Choroid plexus epithelial cell (primary cell): ENCODE results near the gene FERMT2.

Experiments used
- DNase-seq: peaks from one replicate; pipeline ENCODE4 v3.0.0-alpha.2; 2010; ENCODE audit warnings: low read depth
- H3K4me3 ChIP-seq: 2 replicates; pipeline ENCODE4 v1.5.1; 2011; ENCODE audit warnings: low read depth, mild to moderate bottlenecking, control low read depth, low read length, moderate library complexity
- TF ChIP-seq, protein P1 (sequence below): conservative IDR thresholded peaks from 2 replicates; pipeline ENCODE4 v1.5.1; 2011; ENCODE audit warnings: low read depth, mild to moderate bottlenecking, control low read depth, inconsistent platforms, low read length, moderate library complexity

The FERMT2 gene

DNA sequence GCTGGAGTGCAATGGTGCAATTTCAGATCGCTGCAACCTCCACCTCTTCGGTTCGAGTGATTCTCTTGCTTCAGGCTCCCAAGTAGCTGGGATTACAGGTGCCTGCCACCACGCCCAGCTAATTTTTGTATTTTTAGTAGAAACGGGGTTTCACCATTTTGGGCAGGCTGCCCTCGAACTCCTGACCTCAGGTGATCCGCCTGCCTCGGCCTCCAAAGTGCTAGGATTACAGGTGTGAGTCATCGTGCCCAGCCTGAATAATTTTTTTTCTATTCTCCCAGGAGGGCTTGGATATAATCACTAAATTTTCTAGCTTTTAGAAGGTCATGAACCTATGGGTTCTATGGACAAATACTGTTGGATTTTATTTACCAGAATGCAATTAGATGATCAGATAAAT lies 114.8 kb downstream of the FERMT2 start:
- DNase-seq: no peak

DNA sequence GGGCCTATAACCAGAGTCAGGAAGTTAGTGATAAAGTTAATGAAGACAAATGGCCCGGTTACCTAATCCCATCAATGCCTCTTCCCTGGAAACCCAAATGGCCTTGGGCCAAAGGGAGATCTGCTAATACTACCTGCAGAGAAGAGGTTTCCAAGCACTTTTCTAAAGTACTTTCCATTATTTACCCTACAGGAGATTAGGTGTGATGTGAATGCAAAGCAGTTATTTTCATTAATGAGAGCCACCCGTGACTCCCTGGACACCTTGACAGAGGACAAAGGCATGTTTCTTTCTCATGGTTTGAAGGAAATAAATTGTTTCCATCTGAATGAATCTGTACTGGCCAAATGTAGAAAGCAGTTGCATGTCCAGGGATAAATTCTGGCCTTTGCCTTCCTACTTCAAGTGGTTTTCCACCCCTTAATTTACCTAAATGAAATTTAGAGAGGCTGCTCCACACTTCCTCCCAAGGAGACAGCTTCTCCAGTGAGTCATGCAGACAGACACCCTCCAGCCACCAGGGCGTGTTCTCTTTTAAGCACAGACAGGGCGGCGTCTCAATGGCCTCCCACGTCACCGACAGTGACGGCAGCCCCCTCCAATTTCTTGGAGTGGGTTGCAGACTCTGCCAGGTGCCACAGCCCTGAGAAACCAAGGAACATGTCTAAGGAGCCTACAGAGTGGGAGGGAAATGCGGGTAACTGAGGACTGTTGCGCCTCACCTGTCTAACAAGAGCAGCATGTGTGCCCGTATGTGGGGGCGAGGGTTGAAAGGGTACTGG lies 115.5 kb downstream of the FERMT2 start:
- no peak overlapping the region for H3K4me3 ChIP-seq
- TF ChIP-seq, protein P1, sequence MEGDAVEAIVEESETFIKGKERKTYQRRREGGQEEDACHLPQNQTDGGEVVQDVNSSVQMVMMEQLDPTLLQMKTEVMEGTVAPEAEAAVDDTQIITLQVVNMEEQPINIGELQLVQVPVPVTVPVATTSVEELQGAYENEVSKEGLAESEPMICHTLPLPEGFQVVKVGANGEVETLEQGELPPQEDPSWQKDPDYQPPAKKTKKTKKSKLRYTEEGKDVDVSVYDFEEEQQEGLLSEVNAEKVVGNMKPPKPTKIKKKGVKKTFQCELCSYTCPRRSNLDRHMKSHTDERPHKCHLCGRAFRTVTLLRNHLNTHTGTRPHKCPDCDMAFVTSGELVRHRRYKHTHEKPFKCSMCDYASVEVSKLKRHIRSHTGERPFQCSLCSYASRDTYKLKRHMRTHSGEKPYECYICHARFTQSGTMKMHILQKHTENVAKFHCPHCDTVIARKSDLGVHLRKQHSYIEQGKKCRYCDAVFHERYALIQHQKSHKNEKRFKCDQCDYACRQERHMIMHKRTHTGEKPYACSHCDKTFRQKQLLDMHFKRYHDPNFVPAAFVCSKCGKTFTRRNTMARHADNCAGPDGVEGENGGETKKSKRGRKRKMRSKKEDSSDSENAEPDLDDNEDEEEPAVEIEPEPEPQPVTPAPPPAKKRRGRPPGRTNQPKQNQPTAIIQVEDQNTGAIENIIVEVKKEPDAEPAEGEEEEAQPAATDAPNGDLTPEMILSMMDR: no peak
- peak; percentile 73 for DNase-seq

More for the DNA sequence above, 114.8 kb downstream of the FERMT2 start:
- TF ChIP-seq, protein P1: no peak
- no peak overlapping the region for H3K4me3 ChIP-seq

DNA sequence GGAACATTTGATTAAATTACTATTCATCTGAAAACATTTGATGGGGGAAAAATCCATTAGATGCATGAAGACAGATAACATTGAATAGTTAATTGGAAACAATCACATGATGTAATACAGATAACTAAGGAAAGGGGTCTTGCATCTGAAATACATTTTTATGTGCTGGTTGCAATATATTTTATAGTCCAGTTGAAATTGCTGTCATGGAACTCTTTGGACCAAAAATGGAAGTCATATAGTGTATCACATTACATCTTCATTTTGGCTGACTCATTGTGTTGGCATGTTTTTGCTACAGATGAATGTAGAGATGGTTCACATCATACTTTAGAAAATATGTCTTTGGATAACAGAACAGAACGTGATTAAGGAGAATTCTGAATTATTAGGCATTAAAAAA lies 116.4 kb downstream of the FERMT2 start:
- H3K4me3 ChIP-seq: no peak overlapping the region
- TF ChIP-seq, protein P1: no peak
- DNase-seq: peak; percentile 95

DNA sequence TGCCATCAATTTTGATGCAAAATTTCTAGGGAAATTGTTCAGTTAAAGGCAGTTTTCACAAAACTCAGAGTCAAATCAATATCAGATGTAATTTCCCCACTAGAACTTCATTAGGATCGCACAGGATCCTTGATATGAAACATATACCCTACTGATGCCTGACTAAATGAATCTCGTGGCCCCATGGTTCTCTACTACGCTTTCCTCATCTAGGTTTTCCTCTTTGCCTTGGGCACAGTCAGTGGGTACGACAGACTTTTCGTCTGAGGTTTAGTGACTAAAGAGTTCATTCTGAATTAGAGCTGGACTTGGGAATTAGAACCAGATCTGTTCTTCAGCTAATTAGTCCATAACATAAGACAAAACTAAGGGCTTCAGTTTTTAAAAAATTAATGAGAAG lies 117.0 kb downstream of the FERMT2 start:
- TF ChIP-seq, protein P1: no peak
- no peak for DNase-seq
- H3K4me3 ChIP-seq: no peak overlapping the region

DNA sequence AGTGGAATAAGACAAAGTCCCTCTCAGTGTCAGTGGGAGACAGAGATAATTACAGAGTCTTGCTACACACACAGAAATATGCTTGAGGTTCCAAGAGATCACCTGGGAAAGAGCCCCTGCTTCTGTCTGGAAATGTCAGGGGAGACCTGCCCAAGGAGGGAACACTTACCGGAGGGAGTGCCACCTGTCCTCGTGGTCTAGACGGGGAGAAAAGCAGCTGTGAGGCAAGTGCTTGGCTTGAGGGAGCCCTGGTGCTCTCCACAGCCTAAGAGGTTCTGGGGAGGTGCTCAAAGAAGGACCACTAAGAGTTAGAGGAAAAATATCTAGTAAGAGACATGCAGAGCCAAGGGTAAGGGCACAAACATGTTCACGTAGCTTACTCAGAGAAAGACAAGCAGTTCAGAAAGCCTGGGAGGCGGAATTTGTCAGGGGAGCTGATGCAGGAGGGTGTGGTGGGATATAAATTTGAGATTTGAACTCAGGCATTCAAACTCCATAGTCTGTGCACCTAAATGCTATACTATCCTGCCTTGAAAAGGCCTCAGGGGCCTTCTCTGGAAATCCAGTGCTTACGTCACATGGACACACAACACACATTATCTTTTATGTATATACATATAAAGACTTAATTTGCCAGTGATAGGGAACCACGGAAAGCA lies 121.2 kb downstream of the FERMT2 start:
- DNase-seq: no peak
- no peak overlapping the region for H3K4me3 ChIP-seq
- TF ChIP-seq, protein P1: no peak

DNA sequence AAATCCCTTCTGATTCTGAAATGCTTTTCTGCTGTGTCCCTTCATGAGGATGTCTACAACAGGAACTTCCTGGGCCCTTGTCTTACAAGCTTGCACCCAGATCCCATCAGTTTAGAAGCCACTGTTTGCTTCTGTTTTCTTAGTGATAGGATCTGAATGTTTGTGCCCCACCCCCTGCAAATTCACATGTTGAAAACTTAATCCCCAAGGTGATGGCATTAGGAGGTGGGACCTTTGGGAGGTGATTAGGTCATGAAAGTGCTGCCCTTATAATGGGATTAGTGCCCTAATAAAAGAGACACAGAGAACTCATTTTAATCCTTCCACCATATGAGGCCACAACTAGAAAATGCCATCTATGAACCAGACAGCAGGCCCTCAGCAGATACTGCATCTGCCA lies 123.4 kb downstream of the FERMT2 start:
- TF ChIP-seq, protein P1: no peak
- no peak for DNase-seq
- H3K4me3 ChIP-seq: no peak overlapping the region
